ENCODE measurements around the gene MRPL23. TPM values are rescaled to one million over a fixed set of nuclear protein-coding genes. Genes with fewer than 3 reads are reported as not detected.

The MRPL23 gene
- total RNA-seq, 3 donors from 2014 or later: 109 to 171 (median 112) TPM

GRCh38 chr11:1908618-1909017, 38.5 kb upstream of the MRPL23 start:
- Histone ChIP-seq H3K27me3 (no peaks in the 10 kb centered on the region), H3K4me3 (no peak overlapping the region), H3K27ac (peak overlapping the region; percentile 35 to 61), H3K9me3 (no peaks in the 10 kb centered on the region), H3K36me3 (no peaks in the 10 kb centered on the region), H3K4me1 (no peaks in the 10 kb centered on the region)
- DNase-seq (ENCODE audit: low spot score in 2 of 2): no peak
- intact Hi-C loops (cut with DNase I; ENCODE audit: low total_unique reads): no loop called here
- TF ChIP-seq POLR2AphosphoS5 (IDR thresholded peaks at IDR 0.05) (no peak), POLR2A (IDR thresholded peaks at IDR 0.05) (no peak)
- TF ChIP-seq, protein P1, sequence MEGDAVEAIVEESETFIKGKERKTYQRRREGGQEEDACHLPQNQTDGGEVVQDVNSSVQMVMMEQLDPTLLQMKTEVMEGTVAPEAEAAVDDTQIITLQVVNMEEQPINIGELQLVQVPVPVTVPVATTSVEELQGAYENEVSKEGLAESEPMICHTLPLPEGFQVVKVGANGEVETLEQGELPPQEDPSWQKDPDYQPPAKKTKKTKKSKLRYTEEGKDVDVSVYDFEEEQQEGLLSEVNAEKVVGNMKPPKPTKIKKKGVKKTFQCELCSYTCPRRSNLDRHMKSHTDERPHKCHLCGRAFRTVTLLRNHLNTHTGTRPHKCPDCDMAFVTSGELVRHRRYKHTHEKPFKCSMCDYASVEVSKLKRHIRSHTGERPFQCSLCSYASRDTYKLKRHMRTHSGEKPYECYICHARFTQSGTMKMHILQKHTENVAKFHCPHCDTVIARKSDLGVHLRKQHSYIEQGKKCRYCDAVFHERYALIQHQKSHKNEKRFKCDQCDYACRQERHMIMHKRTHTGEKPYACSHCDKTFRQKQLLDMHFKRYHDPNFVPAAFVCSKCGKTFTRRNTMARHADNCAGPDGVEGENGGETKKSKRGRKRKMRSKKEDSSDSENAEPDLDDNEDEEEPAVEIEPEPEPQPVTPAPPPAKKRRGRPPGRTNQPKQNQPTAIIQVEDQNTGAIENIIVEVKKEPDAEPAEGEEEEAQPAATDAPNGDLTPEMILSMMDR (IDR thresholded peaks at IDR 0.05): no peak

DNA sequence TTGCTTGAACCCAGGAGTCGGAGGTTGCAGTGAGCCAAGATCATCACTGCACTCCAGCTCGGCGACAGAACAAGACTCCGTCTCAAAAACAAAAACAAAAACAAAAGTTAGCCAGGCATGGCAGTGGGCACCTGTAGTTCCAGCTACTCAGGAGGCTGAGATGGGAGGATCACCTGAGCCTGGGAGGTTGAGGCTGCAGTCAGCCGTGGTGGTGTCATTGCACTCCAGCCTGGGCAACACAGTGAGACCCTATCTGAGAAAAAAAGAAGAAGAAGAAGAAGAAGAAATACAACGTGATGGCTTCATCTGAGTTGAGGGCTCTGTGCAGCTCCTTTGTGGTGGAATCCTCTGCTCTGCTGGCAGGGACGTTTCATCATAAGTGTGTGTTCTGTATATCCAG, 37.6 kb upstream of the MRPL23 start:
- intact Hi-C loops (cut with DNase I; ENCODE audit: low total_unique reads): no loop called here
- no peak for DNase-seq (ENCODE audit: low spot score in 2 of 2)
- no peaks in the 10 kb centered on the region for H3K27me3 ChIP-seq
- no peaks in the 10 kb centered on the region for H3K9me3 ChIP-seq
- no peak overlapping the region for H3K4me3 ChIP-seq
- TF ChIP-seq POLR2A (IDR thresholded peaks at IDR 0.05): no peak
- TF ChIP-seq, protein P1 (IDR thresholded peaks at IDR 0.05): no peak
- TF ChIP-seq POLR2AphosphoS5 (IDR thresholded peaks at IDR 0.05): no peak
- peak overlapping the region in 1 of 2 donors; percentile 61 for H3K27ac ChIP-seq
- no peaks in the 10 kb centered on the region for H3K4me1 ChIP-seq
- H3K36me3 ChIP-seq: no peaks in the 10 kb centered on the region

- intact Hi-C loops (cut with DNase I; ENCODE audit: low total_unique reads): no loop called here
- no peaks in the 10 kb centered on the region for H3K9me3 ChIP-seq
- H3K4me3 ChIP-seq: no peak overlapping the region
- no peak for DNase-seq (ENCODE audit: low spot score in 2 of 2)
- H3K27ac ChIP-seq: no peak overlapping the region
- no peaks in the 10 kb centered on the region for H3K36me3 ChIP-seq
- no peaks in the 10 kb centered on the region for H3K27me3 ChIP-seq
- no peaks in the 10 kb centered on the region for H3K4me1 ChIP-seq
- no peak for TF ChIP-seq POLR2AphosphoS5 (IDR thresholded peaks at IDR 0.05)
- TF ChIP-seq, protein P1 (IDR thresholded peaks at IDR 0.05): no peak
- TF ChIP-seq POLR2A (IDR thresholded peaks at IDR 0.05): no peak
These were observed 34.7 kb upstream of the MRPL23 start for GRCh38 chr11:1912289-1912878.

- intact Hi-C loops (cut with DNase I; ENCODE audit: low total_unique reads): no loop called here
- H3K9me3 ChIP-seq: no peaks in the 10 kb centered on the region
These were observed 33.7 kb upstream of the MRPL23 start for GRCh38 chr11:1913271-1914060.

GRCh38 chr11:1915795-1916131, 31.4 kb upstream of the MRPL23 start:
- TF ChIP-seq POLR2AphosphoS5 (IDR thresholded peaks at IDR 0.05): no peak
- TF ChIP-seq, protein P1 (IDR thresholded peaks at IDR 0.05): no peak
- no peak for TF ChIP-seq POLR2A (IDR thresholded peaks at IDR 0.05)
- intact Hi-C loops (cut with DNase I; ENCODE audit: low total_unique reads): loop anchor here (1.0 kb wide), 1 partner anchor 22 kb away; no protein-coding TSS in a partner anchor
- no peaks in the 10 kb centered on the region for H3K27me3 ChIP-seq

More at GRCh38 chr11:1913271-1914060, 33.7 kb upstream of the MRPL23 start:
- no peak for TF ChIP-seq POLR2AphosphoS5 (IDR thresholded peaks at IDR 0.05)
- no peak for TF ChIP-seq POLR2A (IDR thresholded peaks at IDR 0.05)
- TF ChIP-seq, protein P1 (IDR thresholded peaks at IDR 0.05): no peak
- Histone ChIP-seq H3K4me3 (no peak overlapping the region), H3K36me3 (no peaks in the 10 kb centered on the region), H3K27ac (no peak overlapping the region), H3K27me3 (no peaks in the 10 kb centered on the region), H3K4me1 (no peaks in the 10 kb centered on the region)
- DNase-seq (ENCODE audit: low spot score in 2 of 2): no peak

More at GRCh38 chr11:1915795-1916131, 31.4 kb upstream of the MRPL23 start:
- Histone ChIP-seq H3K27ac (no peak overlapping the region), H3K4me3 (no peak overlapping the region), H3K9me3 (no peaks in the 10 kb centered on the region), H3K4me1 (no peaks in the 10 kb centered on the region), H3K36me3 (no peaks in the 10 kb centered on the region)
- DNase-seq (ENCODE audit: low spot score in 2 of 2): no peak
